Cortex of kidney (tissue), 1 donor: ENCODE measurements around the gene CGB2.
"Not testable (repeated sequence)": the region's sequence is repeated elsewhere in the genome, so short reads cannot be mapped to it uniquely, and the experiment has no call there.

Experiments
- DNase-seq: peaks from one replicate; lab custom pipeline; 2025; lab: John Stamatoyannopoulos, UW

CGB2 gene

DNA sequence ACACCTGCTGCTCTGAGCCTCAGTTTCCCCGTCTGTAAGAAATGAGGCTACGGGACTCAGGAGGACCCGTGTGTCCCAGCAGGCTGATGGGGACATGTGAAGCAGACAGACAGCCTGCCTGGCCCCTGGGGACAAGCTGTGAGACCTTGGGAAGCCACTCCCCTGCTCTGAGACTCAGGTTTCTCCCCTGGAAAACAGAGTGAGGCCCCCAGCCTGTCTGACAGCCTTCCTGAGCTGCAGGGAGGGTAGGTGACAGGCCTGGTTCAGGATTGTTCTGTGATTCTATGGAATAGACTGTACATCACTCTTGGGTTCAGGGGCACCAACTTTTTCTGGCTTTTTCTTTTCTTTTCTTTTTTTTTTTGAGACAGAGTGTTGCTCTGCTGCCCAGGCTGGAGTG lies 35.9 kb downstream of the CGB2 start:
- DNase-seq: no peak

DNA sequence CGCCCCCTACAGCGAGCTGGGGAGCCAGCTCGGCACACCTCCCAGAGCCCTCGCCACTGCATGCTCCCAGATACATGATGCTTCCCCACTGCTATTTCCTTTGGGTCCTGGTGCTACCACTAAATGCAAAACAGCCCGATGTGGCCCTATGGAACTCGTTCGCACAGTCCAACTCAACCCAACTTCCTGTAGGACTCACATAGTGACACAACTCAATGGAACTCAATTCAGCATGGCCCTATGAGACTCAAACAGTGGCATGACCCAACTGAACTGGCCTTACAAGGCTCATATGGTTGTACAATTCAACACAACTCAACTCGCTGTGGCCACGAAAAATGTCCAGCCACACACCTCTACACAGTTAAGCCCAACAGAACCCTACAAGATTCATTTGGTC lies 37.3 kb downstream of the CGB2 start:
- DNase-seq: no peak

DNA sequence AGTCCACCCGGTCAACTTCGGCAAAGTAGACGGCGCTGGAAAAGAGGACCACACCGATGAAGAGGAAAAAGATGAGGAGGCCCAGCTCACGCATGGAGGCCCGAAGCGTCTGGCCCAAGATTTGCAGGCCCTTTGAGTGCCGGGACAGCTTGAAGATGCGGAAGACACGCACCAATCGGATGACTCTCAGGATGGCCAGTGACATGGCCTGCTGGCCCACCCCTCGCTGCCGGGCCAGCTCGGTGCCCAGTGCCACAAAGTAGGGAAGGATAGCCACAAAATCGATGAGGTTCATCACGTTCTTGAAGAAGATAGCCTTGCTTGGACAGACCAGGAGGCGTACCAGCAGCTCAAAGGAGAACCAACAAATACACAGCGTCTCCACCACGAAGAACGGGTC lies 38.7 kb downstream of the CGB2 start:
- no peak for DNase-seq

DNA sequence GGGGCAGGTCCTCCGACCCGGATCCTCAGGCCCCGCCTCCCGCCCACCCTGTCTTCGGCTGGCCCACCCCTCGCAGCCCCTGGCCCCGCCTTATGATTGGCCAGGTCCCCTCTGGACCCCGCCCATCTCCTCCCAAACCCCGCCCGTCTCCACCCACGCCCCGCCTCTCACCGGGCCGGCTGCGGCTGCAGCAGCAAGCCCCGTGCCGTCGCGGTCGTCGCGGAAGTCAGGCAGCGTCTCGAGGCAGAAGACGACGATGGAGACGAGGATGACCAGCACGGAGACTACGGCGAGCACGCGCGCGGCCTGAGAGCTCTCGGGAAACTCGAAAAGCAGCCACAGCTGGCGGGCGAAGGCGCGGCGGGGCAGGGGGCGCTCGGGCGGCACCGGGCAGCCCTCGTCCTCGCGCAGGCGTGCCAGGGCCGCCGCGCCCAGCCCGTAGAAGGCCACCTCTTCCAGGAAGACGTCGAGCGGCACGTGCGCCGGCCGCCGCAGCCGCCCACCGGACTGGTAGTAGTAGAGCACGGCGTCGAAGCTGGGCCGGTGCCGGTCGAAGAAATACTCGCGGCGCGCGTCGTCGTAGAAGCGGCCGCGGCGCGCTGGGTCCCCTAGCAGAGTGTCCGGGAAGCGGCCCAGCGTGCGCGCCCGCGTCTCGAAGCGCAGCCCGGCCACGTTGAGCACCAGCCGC lies 40.3 kb downstream of the CGB2 start:
- DNase-seq: no peak

DNA sequence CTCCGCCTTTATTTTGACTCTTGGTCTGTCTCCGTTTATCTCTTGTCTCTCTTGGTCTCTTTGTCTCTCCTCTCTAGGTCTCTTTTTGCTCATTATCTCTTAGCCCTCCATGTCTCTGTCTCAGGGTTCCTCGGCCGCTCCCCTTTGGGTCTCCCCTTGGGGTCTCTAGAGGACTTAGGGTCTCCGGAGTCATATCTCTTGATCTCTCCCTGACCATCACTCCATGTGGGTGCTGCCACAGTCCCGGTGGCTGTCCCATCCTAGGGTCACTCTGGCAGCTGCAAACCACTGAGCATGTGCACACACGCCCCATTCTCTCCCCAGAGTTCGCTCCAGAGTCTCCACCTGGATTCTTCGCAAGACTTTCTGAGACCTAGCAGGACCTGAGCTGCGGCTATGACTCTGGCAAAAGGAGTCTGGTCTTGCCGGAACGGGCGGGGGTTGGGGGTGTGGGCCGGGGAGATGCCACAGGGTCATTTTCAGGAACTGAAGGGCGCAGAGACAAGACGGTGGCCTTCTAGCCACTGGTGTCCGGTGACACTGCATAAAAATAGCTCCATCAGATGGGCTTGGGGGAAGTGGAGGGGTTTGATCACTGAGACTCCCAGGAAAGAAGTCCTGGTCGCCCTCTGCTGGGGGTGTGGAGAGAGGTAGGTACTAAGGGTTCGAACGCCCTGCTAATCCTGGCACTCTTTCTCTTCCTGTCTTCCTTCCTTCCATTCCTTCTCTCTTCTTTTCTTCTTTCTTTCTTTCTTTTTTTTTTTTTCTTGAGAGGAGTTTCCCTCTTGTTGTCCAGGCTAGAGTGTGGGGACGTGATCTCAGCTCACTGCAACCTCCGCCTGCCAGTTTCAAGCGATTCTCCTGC lies 42.1 kb downstream of the CGB2 start:
- DNase-seq: no peak

DNA sequence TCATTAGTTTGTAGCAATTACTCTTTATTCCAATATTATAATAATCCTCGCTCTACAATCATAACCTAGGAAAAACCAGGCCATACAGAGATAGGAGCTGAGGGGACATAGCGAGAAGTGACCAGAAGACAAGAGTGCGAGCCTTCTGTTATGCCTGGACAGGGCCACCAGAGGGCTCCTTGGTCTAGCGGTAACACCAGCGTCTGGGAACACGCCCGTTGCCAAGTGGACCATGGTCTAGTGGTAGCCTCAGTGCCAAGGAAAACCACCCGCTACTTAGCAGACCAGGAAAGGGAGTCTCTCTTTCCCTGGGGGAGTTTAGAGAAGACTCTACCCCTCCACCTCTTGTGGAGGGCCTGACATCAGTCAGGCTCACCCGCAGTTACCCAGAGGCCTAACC lies 43.2 kb downstream of the CGB2 start:
- not testable (repeated sequence) for DNase-seq

DNA sequence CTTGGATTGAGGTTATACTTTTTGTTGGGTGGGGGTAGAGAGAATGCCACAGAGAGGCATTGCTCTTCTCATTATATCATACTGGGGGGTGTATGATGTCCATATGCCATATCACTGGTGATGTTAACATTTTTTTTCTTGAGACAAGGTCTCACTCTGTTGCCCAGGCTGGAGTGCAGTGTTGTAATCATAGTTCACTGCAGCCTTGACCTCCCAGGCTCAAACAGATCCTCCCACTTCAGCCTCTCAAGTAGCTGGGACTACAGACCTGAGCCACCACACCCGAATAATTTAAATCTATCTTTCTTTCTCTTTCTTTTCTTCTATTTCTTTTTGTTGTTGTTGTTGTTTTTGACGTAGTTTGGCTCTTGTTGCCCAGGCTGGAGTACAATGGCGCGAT lies 48.7 kb downstream of the CGB2 start:
- DNase-seq: no peak

DNA sequence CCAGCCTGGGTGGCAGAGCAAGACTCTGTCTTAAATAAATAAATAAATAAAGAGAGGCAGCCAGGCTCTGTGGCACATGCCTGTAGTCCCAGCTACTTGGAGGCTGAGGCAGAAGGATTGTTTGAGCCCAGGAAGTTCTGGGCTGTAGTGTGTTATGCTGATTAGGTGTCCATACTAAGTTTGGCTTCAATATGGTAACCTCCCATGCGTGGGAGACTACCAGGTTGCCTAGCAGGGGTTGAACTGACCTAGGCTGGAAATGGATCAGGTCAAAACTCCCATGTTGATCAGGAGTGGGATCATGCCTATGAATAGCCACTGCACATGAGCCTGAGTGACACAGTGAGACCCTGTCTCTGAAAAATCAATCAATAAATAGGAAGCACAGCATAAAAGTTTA lies 49.6 kb downstream of the CGB2 start:
- DNase-seq: no peak
